Endodermal cell (in vitro differentiated cells): Measurements from ENCODE around the gene COPB1. TPM values are rescaled to one million over a fixed set of nuclear protein-coding genes. Genes with fewer than 3 reads are reported as not detected.

ENCODE experiments used
- DNase-seq: peaks from one replicate; pipeline ENCODE4 v3.0.0-alpha.2; 2017
- H3K27ac ChIP-seq: 2 replicates; pipeline ENCODE4 v1.5.1; 2013; ENCODE audit warnings: mild to moderate bottlenecking, low read depth, low read length, moderate library complexity
- H3K27me3 ChIP-seq: 2 replicates; pipeline ENCODE4 v1.6.1; 2013; ENCODE audit warnings: mild to moderate bottlenecking, low read length, moderate library complexity; ENCODE audit not compliant: insufficient read depth, control insufficient read depth, poor library complexity, severe bottlenecking
- H3K36me3 ChIP-seq: 2 replicates; pipeline ENCODE4 v1.7.0; 2013; ENCODE audit warnings: mild to moderate bottlenecking, low read length, moderate library complexity; ENCODE audit not compliant: control insufficient read depth, insufficient read depth
- H3K4me1 ChIP-seq: one replicate; pipeline ENCODE4 v1.7.0; 2013; ENCODE audit warnings: low read length; ENCODE audit not compliant: control insufficient read depth, insufficient read depth
- H3K4me3 ChIP-seq: 2 replicates; pipeline ENCODE4 v1.5.1; 2013; ENCODE audit warnings: mild to moderate bottlenecking, low read length, moderate library complexity
- H3K9ac ChIP-seq: 2 replicates; pipeline ENCODE4 v1.6.1; 2013; ENCODE audit warnings: mild to moderate bottlenecking, low read length, moderate library complexity; ENCODE audit not compliant: poor library complexity, severe bottlenecking; ENCODE audit errors: extremely low read depth
- H3K9me3 ChIP-seq: 2 replicates; pipeline ENCODE4 v1.6.1; 2013; ENCODE audit warnings: mild to moderate bottlenecking, low read length, moderate library complexity; ENCODE audit not compliant: control insufficient read depth
- H3K27ac Mint-ChIP-seq: 2 replicates; pipeline ENCODE4 v1.8.0; 2020; ENCODE audit warnings: mixed read lengths
- H3K27me3 Mint-ChIP-seq: 2 replicates; pipeline ENCODE4 v1.8.0; 2021; ENCODE audit warnings: mild to moderate bottlenecking, mixed read lengths; ENCODE audit not compliant: insufficient read depth
- H3K36me3 Mint-ChIP-seq: 2 replicates; pipeline ENCODE4 v1.8.0; 2020; ENCODE audit warnings: low read depth, mixed read lengths
- H3K4me1 Mint-ChIP-seq: 2 replicates; pipeline ENCODE4 v1.8.0; 2020; ENCODE audit warnings: mixed read lengths
- H3K4me3 Mint-ChIP-seq: 2 replicates; pipeline ENCODE4 v1.8.0; 2020; ENCODE audit warnings: mild to moderate bottlenecking, moderate library complexity, mixed read lengths
- H3K9me3 Mint-ChIP-seq: 2 replicates; pipeline ENCODE4 v1.8.0; 2020; ENCODE audit warnings: mild to moderate bottlenecking, mixed read lengths
- CTCF ChIP-seq: fragments of 200-600 bp; sonication (generic); conservative IDR thresholded peaks from 2 replicates; pipeline ENCODE4 v1.5.0; 2021; ENCODE audit warnings: antibody characterized with exemption, mild to moderate bottlenecking
- WGBS, 2 experiments: methylation state at CpG; one replicate each; pipeline versions ENCODE4 v1.1.5 to v1.1.7; 2013; ENCODE audit warnings: missing lambda C conversion rate in 2 of 2, mixed read lengths in 1 of 2; ENCODE audit not compliant: insufficient coverage in 1 of 2, insufficient read length in 1 of 2; 5-methylcytosine and 5-hydroxymethylcytosine counted together
- total RNA-seq, 2 donors: library from RNA; stranded (reverse); fragmentation: NEBNext Ultra II Directional in 1 of 2; extraction: Animal tissue kit (Norgen Biotek cat#: 25700) in 1 of 2; gene quantifications; 2 replicates in 1 of 2; 3 replicates in 1 of 2; pipeline ENCODE4 v1.2.1, GENCODE V29; 2021

The COPB1 gene
- total RNA-seq, 2 donors from 2014 or later: 91.3 to 116 TPM

GRCh38 chr11:14422052-14422813, 77.4 kb downstream of the COPB1 start:
- H3K27ac ChIP-seq: peak overlapping the region; percentile 85
- 19 to 33% methylated on average over 13 to 15 of the region's 15 CpGs for WGBS, 2 experiments
- no peaks in the 10 kb centered on the region for H3K9me3 ChIP-seq
- DNase-seq: peak; percentile 96
- H3K4me1 ChIP-seq: peaks cover 5% of the 10 kb centered on the region
- peak overlapping the region; percentile 38 for H3K9ac ChIP-seq
- H3K4me1 Mint-ChIP-seq: no peaks in the 10 kb centered on the region
- H3K27me3 Mint-ChIP-seq: no peaks in the 10 kb centered on the region
- H3K27ac Mint-ChIP-seq: no peak overlapping the region
- no peaks in the 10 kb centered on the region for H3K36me3 Mint-ChIP-seq
- H3K4me3 Mint-ChIP-seq: no peak overlapping the region
- H3K36me3 ChIP-seq: no peaks in the 10 kb centered on the region
- no peak overlapping the region for H3K4me3 ChIP-seq
- H3K9me3 Mint-ChIP-seq: no peaks in the 10 kb centered on the region
- H3K27me3 ChIP-seq: no peaks in the 10 kb centered on the region
- TF ChIP-seq CTCF: no peak

GRCh38 chr11:14420223-14420622, 79.4 kb downstream of the COPB1 start:
- Mint-ChIP-seq H3K27ac (no peak overlapping the region), H3K4me3 (no peak overlapping the region), H3K9me3 (no peaks in the 10 kb centered on the region), H3K4me1 (peaks cover under 1% of the 10 kb centered on the region), H3K36me3 (no peaks in the 10 kb centered on the region), H3K27me3 (no peaks in the 10 kb centered on the region)
- peak; percentile 78 for DNase-seq
- H3K9me3 ChIP-seq: no peaks in the 10 kb centered on the region
- no peaks in the 10 kb centered on the region for H3K27me3 ChIP-seq
- no peak overlapping the region for H3K4me3 ChIP-seq
- no peak overlapping the region for H3K9ac ChIP-seq
- H3K27ac ChIP-seq: no peak overlapping the region
- H3K4me1 ChIP-seq: peaks cover 5% of the 10 kb centered on the region
- TF ChIP-seq CTCF: peak; percentile 55
- no peaks in the 10 kb centered on the region for H3K36me3 ChIP-seq
- WGBS, 2 experiments: 85 to 90% methylated on average over 2 to 3 of the region's 3 CpGs

- peak; percentile 77 for TF ChIP-seq CTCF
- Histone ChIP-seq H3K36me3 (no peaks in the 10 kb centered on the region), H3K4me1 (peaks cover 5% of the 10 kb centered on the region), H3K9me3 (no peaks in the 10 kb centered on the region), H3K27ac (no peak overlapping the region), H3K27me3 (no peaks in the 10 kb centered on the region), H3K4me3 (no peak overlapping the region), H3K9ac (no peak overlapping the region)
- no peaks in the 10 kb centered on the region for H3K9me3 Mint-ChIP-seq
- no peak overlapping the region for H3K4me3 Mint-ChIP-seq
- H3K27ac Mint-ChIP-seq: no peak overlapping the region
- DNase-seq: peak; percentile 75
- no peaks in the 10 kb centered on the region for H3K27me3 Mint-ChIP-seq
- H3K36me3 Mint-ChIP-seq: no peaks in the 10 kb centered on the region
- WGBS, 2 experiments: 89 to 90% methylated on average over 1 to 5 of the region's 6 CpGs
- H3K4me1 Mint-ChIP-seq: peaks cover 8% of the 10 kb centered on the region
These were observed 80.7 kb downstream of the COPB1 start for GRCh38 chr11:14418801-14419417.
